HepG2 (cell line): Measurements from ENCODE around the gene ANKEF1.

Experiments
- ELF1 ChIP-seq: sonication (generic); formaldehyde crosslinking; IDR thresholded peaks from 2 replicates; pipeline ENCODE4 v1.4.0; 2020; ENCODE audit warnings: missing genetic modification reagents
- ZNF607 ChIP-seq: sonication (generic); formaldehyde crosslinking; IDR thresholded peaks from 2 replicates; pipeline ENCODE4 v1.5.1; 2020; ENCODE audit warnings: missing genetic modification reagents, mild to moderate bottlenecking, borderline replicate concordance

DNA sequence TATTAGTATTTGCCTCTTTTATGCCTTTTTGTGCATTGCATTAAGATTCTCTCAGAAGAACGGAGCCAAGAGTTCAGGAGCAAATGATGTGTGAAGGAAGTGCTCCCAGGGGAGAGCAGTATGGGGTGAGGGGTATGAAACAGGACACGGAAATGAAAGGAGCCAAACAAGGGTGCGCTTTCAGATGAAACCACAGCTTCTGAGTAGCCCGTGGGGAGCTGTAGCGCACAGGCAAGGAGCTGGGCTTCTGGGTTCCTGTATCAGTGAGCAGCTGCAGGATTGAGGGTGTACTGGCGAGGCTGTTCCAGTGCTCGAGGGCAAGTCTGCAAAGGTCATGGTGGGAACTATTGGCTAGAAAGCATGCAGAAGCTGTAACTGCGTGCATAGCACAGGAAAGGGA, 25.4 kb downstream of the ANKEF1 start:
- no peak for TF ChIP-seq ZNF607
- no peak for TF ChIP-seq ELF1 (CRISPR knock-in tag)
